HUDEP-2 (cell line): ENCODE results near the gene PLEK.

ENCODE experiments used
- DNase-seq, 76 experiments: peaks; one replicate each; lab custom pipeline; 2025; ENCODE audit not compliant: unreplicated experiment in 76 of 76; lab: John Stamatoyannopoulos, UW

Gene PLEK

DNA sequence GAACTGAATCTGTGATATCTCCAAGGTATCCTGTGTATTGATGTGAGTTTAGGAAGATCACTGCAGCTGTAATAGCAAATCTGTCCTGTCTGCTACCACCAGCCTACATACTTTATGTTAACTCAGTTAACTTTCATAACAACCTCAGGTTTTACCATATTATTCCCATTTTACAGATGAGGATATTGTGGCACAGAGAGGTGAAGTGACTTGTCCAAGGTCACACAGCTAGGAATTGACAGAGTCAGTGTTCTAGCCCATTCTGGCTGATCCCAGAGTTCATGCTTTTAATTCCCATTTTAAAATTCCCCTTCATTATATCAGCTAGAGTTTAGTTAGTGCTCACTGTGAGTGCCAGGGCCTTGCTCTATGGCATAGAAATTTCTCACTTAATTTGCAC, 49.4 kb downstream of the PLEK start:
- no peak for DNase-seq

DNA sequence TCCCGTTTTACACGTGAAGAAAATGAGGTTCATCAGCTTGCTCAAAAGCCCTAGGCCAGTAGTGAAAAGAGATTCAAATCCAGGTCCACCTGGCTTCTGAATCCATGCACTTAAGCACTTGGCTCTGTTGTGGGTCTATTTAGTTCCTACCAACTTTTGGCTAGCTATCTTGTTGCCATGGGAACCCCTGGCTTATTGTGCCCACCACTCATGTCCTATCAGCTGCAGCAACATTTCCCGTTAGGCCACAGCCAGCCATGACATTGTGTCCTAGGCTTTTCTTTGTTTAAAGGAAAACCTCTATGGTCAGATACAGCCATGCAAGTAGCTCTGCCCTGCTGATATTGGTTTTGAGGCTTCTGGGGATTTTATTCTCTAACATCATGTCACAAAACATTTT, 49.8 kb downstream of the PLEK start:
- peak in 1 of 76 experiments; percentile 7 for DNase-seq

DNA sequence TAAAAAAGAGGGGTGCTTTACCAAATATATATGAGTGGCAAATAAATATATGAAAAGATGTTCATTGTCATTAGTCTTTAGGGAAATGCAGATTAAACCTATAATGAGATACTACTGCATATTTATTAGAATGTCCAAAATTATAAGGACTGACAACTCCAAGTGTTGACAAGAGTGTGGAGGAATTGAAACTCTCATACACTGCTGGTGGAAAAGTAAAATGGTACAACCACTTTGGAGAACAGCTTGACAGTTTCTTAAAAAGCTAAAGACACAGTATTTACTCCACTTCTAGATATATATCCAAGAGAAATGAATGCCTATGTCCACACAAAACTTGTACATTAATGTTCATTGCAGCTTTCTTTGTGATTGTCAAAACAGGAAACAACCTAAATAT, 50.4 kb downstream of the PLEK start:
- DNase-seq = no peak

- DNase-seq = no peak
Measured at GRCh38 chr2:68416081-68416675, 51.1 kb downstream of the PLEK start.

- no peak for DNase-seq
Measured at GRCh38 chr2:68417926-68418325, 52.8 kb downstream of the PLEK start.

DNA sequence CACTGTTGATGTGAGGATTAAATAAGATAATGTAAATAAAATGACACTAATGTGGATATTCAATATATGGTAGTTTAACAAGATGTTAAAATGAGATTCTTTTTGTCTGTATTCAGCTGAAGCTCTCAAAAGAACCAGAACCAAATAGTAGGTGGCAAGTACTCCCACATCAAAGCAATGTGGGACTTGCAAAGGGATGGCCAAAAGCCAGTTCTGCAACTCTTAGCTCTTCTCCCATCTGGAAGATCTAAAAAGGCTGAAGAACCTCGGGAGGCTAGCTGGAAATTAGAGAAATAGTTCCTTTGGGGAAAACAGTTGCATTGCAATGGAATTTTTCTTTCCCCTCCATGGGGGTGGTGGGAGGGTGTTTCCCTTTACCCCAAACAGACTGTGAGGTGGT, 53.3 kb downstream of the PLEK start:
- no peak for DNase-seq

DNA sequence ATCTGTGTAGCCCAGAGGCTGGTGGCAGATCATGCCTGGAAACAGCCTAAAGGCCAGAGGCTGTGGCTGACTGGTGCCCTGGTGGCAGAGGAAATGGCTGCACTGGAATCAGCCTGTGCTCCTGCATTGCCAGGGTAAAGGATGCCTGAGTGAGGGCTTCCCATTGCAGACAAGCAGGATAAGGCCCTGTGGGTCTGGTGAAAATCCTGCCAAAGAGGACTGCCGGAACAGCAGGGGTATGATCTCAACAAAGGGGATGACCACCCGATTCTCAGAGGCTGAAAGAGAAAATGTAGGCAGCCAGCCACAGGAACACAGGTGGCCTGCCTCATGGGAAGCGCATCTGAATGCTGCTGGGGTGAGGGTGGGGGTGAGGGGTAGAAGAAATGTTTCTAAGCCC, 53.8 kb downstream of the PLEK start:
- no peak for DNase-seq

DNA sequence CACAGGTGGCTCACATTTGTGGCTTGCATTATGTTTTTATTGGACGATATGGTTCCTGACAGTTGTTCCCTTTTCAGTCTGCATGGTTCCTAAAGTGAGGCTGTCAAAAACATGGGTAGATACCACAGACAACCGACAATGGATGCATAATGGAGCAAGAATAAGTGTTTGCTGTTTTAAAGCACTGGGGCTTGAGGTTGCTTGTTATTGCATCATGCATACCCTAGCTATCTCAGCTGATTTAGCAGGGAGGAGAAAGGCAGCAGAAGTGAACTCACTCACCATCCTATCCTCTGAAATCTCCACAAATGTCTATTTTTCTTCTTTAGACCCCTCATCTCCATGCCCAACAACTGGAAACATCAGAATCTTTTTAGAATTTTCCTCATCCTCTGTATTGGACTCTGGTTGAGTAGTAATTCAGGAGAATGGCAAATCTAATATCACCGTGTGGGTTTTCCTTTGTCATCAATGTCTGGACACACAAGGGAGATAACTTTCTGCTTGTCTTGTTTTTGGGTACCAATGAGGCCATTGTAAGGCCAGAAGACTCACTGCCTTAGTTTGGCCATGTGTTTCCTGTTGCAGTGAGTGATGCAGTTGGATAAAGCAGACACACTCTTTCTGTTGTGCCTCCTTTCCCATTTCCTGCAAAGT, 55.3 kb downstream of the PLEK start:
- no peak for DNase-seq

DNA sequence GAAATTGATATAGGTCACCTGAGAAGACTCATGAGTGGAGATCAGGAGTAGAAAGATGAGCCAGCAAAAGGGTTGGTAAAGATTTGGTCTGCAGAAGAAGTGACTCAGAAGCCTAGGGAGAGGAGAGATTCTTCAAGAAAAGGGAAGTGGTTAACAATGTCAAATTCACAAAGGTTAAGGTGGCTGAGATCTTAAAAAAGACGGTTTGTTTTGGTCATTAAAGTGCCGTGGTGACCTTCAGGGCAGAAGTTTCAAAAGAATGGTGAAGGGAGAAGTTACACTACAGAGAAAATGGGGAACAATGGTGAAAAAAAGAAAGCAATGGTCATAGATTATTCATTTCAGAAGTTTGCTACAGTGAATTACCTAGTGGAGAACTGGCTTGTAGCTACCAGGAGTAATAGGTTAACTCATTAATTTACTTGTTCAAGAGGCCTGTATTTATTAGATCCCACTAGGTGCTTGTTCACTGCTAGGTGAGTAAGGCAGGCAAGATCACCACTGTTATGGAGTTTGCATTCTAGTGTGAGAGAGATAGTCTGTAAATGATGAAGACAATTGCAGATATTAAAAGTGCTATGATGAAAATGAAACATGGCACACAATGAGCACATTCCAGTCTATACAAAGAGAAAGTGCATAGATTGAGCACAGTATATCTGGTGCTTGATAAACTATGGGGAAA, 59.0 kb downstream of the PLEK start:
- peak in 10 of 76 experiments; percentile 5 to 57 (median 25) for DNase-seq

GRCh38 chr2:68425503-68425902, 60.4 kb downstream of the PLEK start:
- DNase-seq = no peak

GRCh38 chr2:68426446-68426845, 61.4 kb downstream of the PLEK start:
- no peak for DNase-seq

DNA sequence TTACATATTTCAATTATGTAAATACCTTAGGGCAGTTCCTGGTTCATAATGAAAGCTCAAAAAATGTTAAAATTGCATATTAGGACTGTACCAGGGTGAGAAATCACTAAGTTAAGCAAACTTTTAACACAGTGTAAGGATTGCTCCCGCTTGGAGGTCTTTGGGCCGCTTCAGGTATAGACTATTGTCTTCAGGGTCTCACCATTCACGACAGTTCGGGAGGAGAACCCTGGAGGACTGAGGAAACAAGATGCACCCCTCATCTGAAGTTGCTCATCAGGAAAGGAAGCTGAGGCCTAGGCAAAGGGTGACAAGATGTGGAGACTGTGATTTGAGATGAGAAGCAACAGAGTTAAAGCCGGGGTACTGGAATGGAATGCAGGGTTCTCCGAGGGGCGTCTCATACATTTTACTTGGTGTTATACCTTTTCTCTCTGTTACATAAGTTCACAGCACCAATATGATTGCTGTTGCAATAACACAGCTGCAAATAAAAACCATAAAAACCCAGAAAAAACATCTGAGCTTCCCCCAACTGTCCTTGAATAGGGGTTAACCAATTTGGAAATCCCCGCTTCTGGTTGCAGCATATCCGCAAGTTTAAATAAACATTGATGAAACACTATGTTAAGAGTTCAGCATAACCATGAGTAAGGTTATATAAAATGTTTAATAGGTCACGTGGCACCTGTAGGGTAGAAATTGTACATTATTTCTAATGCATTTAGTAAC, 61.9 kb downstream of the PLEK start:
- no peak for DNase-seq

GRCh38 chr2:68428126-68428525, 63.0 kb downstream of the PLEK start:
- no peak for DNase-seq

DNA sequence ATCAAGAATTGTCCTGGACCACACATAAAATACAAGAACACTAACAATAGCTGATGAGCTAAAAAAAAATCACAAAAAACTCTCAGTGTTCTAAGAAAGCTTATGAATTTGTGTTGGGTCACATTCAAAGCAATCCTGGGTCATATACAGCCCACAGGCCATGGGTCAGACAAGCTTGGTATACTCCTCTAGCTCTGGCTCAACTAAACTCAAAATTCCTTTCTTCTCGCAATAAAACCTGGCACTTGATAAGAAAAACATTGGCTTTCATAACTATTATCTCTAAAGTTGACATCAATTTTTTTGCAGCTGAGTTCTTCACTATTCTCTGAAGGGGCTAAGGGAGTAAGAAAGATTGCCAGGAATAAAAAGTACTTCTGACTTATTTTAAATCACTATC, 63.7 kb downstream of the PLEK start:
- DNase-seq = no peak

- no peak for DNase-seq
Measured at GRCh38 chr2:68429311-68429826, 64.3 kb downstream of the PLEK start.

- DNase-seq = no peak
Measured at GRCh38 chr2:68431316-68431972, 66.4 kb downstream of the PLEK start.

DNA sequence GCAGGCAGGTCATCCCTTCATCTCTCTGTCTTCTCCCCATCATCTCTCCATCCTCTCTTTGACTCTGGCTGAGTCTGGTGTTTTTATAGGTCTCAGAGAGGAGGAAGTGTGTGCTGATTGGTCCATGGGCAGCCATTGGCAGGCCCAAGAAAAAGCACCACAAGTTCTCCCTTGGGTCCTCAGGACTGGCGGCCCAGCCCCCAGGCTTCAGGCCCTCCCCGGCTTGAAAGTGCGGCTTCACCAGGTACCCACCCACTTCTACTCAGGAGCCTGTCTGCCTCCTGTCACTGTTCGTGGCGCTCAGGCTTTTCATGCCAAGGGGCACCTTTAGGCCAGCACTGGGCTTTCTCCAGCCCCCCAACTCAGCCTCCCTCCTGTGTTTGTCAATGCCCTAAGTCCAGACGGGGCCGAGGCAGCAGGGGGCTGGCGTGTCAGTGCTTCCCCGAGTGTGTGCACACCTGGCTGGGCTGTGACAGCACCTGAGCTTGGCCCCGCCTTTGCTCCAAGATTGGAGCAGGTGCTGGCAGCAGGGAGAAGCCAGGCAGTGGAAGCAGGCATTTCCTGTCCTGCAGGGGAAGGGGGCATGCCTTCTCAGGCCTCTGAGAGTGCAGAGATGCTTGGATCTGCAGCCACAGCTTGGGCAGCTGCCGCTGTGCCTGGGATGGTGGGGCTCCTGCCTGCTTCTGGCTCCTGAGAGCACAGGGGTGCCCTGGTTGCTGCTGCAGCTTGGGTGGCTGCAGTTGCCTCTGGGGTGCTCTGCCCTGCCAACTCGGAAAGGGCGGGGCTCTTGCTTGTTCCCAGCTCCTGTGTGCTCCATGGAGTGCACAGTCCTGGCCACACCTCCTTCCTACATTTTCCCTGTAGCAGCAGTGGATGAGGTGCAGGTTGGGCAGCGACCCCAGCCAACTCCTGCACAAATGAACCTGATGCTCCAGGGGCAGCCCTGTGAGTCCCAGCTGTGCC, 67.9 kb downstream of the PLEK start:
- DNase-seq = no peak

GRCh38 chr2:68434981-68435380, 69.9 kb downstream of the PLEK start:
- DNase-seq = peak in 1 of 76 experiments; percentile 9

DNA sequence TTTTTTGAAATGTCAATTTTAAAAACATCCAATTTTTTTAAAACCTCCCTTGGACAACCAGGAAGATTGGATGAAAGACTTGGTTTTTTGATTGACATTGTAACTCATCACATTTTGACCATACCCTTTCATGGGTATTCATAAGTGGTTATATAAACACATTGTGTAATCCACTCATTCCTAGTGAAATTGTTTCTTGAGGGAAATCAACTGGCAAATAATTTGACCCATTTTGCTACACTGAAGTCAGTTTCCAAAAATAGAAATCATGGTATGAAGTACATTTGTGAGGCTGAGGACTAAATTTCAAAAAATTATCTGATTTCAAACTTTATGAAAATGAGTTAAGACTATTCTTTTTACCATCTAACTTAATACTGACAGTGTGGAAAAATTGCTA, 70.5 kb downstream of the PLEK start:
- DNase-seq = no peak

DNA sequence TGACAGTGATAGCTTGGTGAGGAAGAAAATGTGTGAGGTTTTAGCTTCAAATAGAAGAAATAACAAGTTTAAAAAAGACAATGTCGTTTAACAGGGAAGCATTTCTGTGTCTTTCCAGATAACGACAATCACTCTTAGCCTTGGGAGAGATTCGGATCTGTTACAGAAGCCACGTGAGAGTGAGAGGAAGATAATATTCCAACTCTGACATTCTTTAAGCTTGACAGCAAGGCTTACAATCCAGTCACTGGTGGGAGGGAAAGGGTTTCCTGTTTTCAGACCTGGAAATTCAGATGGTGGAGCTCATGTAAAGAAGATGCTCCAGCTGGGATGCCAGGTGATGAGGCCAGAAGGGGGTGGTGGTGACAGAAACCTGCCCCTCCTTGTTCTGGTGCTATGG, 71.2 kb downstream of the PLEK start:
- DNase-seq = no peak
